ENCODE measurements around the gene REC114.
"Not testable (repeated sequence)": the region's sequence is repeated elsewhere in the genome, so short reads cannot be mapped to it uniquely, and the experiment has no call there.

- not testable (repeated sequence) for TF ChIP-seq POLR2A (IDR thresholded peaks at IDR 0.05; ENCODE audit: low read depth, low read length); EZH2 (IDR thresholded peaks at IDR 0.05; ENCODE audit: borderline replicate concordance, low read depth, low read length, severe bottlenecking); CTCF (IDR thresholded peaks at IDR 0.05; ENCODE audit: extremely low read depth in 1 of 2, insufficient read depth in 1 of 2, low read depth in 1 of 2, low read length in 2 of 2); POLR2AphosphoS5 (IDR thresholded peaks at IDR 0.05; ENCODE audit: insufficient read depth, low read depth, low read length); MAX (IDR thresholded peaks at IDR 0.05; ENCODE audit: insufficient read depth, insufficient read length)
Measured at GRCh38 chr15:73485885-73486284, 42.9 kb downstream of the REC114 start.
